Measurements from ENCODE around the gene OSMR. TPM values are rescaled to one million over a fixed set of nuclear protein-coding genes. Genes with fewer than 3 reads are reported as not detected.
"Not testable (repeated sequence)": the region's sequence is repeated elsewhere in the genome, so short reads cannot be mapped to it uniquely, and the experiment has no call there.

The OSMR gene
- total RNA-seq, 1 donor from 2014 or later, result 2.8 TPM

DNA sequence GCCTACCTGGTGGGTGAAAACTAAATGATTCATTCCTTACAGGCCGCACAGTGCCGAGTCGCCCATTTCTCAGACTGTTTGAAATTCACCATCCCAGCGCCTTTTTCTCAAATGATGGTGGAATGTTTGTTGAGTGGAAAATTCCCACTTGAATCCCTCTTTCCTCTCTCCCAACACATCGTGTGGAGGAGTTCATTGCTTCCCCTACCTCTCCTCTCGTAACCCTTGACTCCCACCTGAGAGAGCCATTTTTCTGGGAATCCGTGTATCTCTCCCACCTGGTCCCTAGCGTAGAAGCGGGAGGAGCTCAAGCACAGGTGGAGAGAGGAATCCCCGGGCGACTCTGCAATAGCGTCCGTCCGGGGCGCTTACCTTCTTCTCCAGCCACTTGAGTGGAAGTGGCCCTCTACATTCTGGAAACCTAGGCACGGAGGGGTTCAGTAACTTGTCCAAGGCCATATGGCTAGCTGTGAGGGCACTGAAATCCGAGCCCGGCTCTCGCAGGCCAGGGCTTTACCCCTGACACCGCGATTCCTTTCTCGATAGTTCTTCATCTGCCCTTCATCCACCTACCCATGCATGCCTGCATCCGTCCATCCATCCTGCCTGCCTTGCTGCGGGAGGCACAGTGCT lies 683 bp downstream of the OSMR start:
- TF ChIP-seq, protein P1, sequence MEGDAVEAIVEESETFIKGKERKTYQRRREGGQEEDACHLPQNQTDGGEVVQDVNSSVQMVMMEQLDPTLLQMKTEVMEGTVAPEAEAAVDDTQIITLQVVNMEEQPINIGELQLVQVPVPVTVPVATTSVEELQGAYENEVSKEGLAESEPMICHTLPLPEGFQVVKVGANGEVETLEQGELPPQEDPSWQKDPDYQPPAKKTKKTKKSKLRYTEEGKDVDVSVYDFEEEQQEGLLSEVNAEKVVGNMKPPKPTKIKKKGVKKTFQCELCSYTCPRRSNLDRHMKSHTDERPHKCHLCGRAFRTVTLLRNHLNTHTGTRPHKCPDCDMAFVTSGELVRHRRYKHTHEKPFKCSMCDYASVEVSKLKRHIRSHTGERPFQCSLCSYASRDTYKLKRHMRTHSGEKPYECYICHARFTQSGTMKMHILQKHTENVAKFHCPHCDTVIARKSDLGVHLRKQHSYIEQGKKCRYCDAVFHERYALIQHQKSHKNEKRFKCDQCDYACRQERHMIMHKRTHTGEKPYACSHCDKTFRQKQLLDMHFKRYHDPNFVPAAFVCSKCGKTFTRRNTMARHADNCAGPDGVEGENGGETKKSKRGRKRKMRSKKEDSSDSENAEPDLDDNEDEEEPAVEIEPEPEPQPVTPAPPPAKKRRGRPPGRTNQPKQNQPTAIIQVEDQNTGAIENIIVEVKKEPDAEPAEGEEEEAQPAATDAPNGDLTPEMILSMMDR (conservative IDR thresholded peaks at IDR 0.05), result no peak
- Mint-ChIP-seq H3K27ac (ENCODE audit: unreplicated experiment) (no peak overlapping the region), H3K36me3 (ENCODE audit: low read depth) (peaks cover 4% of the 10 kb centered on the region), H3K27me3 (ENCODE audit: low read depth) (peaks cover 50% of the 10 kb centered on the region), H3K9me3 (no peaks in the 10 kb centered on the region), H3K4me1 (peaks cover 14% of the 10 kb centered on the region), H3K4me3 (peak overlapping the region; percentile 91)
- no peak for DNase-seq (ENCODE audit: low read depth, low spot score)

DNA sequence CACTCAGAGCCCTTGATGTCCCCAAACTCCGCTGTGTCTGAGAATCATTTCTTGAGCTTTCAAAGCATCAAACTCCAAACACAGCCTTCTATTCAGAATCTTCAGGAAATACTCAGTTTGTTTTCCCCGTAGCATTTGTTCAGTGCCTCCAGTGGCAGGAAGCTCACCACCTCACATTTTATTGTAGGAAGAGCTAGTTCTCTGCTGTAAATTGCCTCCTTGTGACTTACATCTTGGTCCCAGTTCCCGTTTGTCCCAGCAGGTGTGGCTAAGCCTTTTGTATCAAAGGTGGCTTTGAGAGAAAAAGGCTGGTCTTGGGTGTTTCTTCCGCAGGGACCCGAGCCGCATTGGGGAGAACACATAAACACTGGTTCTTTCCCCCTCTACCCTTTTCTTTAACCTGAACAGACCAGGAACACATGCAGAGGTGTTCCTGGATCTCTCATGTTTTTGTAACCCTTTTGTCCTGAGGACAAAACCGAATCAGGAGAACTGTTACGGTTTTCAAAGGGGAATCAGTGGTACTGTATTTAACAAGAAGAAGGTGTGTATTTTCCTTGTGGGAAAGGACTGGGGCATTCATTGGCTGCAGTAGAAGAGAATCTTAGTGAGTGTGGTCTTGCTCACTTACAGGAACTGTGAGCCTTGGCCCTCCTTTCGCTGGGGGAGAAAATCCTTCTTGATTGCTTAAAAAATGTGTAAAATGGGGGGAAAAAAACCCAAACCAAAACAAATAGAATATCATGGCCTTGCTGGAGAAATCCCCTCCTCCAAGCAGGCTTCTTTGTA lies 1.9 kb downstream of the OSMR start:
- H3K9me3 Mint-ChIP-seq, result peaks cover 5% of the 10 kb centered on the region
- H3K36me3 Mint-ChIP-seq (ENCODE audit: low read depth), result peaks cover 4% of the 10 kb centered on the region
- H3K27ac Mint-ChIP-seq (ENCODE audit: unreplicated experiment), result no peak overlapping the region
- peaks cover 48% of the 10 kb centered on the region for H3K27me3 Mint-ChIP-seq (ENCODE audit: low read depth)
- no peak for DNase-seq (ENCODE audit: low read depth, low spot score)
- H3K4me3 Mint-ChIP-seq, result peak overlapping the region; percentile 74
- H3K4me1 Mint-ChIP-seq, result peaks cover 14% of the 10 kb centered on the region
- TF ChIP-seq, protein P1 (conservative IDR thresholded peaks at IDR 0.05), result no peak

DNA sequence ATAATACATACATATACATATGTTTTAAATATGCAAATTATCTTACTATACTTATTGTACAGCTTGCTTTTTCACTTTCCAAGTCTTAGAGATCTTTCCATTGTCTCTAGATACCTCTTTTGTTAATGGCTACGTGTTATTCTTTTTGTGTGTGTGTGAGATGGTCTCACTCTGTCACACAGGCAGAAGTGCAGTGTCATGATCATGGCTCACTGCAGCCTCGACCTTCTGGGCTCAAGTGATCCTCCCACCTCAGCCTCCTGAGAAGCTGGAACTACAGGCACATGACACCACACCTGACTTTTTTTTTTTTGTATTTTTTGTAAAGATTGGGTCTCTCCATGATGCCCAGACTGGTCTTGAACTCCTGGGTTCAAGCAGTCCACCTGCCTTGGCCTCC lies 2.8 kb downstream of the OSMR start:
- TF ChIP-seq, protein P1 (conservative IDR thresholded peaks at IDR 0.05), result no peak
- Mint-ChIP-seq H3K4me3 (no peak overlapping the region), H3K27me3 (ENCODE audit: low read depth) (peaks cover 47% of the 10 kb centered on the region), H3K9me3 (peaks cover 7% of the 10 kb centered on the region), H3K36me3 (ENCODE audit: low read depth) (peaks cover 2% of the 10 kb centered on the region), H3K4me1 (peaks cover 14% of the 10 kb centered on the region), H3K27ac (ENCODE audit: unreplicated experiment) (no peak overlapping the region)
- DNase-seq (ENCODE audit: low read depth, low spot score), result no peak

DNA sequence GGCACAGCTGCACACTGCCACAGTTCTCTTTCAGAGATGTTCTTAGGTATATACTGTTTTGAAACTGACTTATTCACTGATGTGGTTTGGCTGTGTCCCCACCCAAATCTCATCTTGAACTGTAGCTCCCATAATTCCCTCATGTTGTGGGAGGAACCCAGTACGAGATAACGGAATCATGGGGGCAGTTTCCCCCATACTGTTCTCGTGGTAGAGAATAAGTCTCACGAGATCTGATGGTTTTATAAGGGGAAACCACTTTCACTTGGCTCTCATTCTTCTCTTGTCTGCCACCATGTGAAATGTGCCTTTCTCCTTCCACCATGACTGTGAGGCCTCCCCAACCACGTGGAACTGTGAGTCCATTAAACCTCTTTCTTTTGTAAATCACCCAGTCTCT lies 5.8 kb downstream of the OSMR start:
- not testable (repeated sequence) for H3K9me3 Mint-ChIP-seq; H3K4me3 Mint-ChIP-seq; H3K36me3 Mint-ChIP-seq (ENCODE audit: low read depth); DNase-seq (ENCODE audit: low read depth, low spot score); H3K4me1 Mint-ChIP-seq; H3K27ac Mint-ChIP-seq (ENCODE audit: unreplicated experiment)
- H3K27me3 Mint-ChIP-seq (ENCODE audit: low read depth), result peaks cover 24% of the 10 kb centered on the region

DNA sequence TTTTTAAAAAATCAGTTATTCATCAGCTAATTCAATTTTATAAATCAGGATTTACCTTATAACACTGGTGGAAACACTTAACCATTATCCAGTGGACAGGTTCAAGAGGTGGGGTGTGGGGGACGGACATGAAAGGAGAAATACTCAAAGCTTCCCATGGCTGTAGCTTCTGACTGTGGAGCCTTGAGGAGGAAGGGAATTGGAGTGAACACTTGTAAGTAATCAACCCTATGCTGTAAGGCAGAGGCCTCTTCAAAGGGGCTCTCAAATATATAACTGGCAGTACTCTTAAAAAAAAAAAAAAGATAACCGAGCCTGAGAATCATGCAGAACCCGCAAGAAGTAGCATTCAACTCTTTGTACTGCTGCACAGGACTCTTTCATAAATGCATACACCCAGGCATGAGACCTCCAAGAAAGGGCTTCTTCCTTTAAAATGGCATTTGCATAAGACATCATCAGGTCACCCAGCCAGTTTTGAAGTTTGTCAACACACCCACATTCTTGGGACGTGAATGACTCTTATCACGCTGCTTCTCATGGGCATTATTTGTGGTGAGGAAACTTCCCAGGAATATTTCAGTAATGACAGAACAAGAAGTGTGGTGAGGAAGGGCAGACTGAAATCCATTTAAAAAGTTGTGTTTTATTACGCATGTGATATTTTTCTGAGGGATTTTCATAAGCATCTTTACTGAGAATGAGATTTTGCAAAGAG lies 8.1 kb downstream of the OSMR start:
- H3K27ac Mint-ChIP-seq (ENCODE audit: unreplicated experiment), result no peak overlapping the region
- H3K9me3 Mint-ChIP-seq, result peaks cover 15% of the 10 kb centered on the region
- peaks cover 2% of the 10 kb centered on the region for H3K27me3 Mint-ChIP-seq (ENCODE audit: low read depth)
- TF ChIP-seq, protein P1 (conservative IDR thresholded peaks at IDR 0.05), result no peak
- H3K36me3 Mint-ChIP-seq (ENCODE audit: low read depth), result peaks cover 10% of the 10 kb centered on the region
- no peak for DNase-seq (ENCODE audit: low read depth, low spot score)
- H3K4me3 Mint-ChIP-seq, result no peak overlapping the region
- no peaks in the 10 kb centered on the region for H3K4me1 Mint-ChIP-seq

Data from neural crest cell (in vitro differentiated cells).